Activated CD4-positive, CD25-positive, alpha-beta regulatory T cell (primary cell): ENCODE measurements around the gene SGIP1.

Experiments
- DNase-seq, 4 experiments: peaks; one replicate each; lab custom pipeline; 2025; lab: John Stamatoyannopoulos, UW

Gene SGIP1

DNA sequence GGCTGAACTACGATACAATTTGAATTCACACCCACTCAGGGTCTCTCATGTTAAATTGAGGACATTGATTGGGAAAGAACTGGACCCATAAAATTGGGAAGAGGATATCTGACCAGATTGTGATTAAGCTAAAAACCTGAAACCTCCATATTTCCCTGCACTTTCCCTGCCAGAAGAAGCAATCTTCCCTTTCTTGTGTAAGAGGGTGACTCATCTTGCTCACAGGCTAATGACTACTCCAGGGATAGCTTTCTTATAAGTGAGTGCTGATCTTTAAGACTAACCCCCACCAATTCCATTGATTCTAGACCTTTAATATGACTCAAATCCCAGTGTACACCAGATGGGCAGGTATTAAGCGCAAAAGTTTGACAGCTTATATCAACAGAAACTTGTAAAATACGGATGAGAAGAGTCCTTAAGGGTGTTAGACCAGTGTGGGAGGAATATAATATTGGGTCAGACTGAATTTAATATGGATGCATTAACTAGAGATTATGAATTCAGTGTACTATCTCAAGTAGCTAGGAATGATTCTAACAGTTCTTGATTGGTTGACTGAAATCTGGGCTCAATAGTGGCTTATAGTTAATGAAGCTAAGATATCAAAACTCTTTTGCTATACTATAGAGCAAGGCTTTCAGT lies 12.1 kb upstream of the SGIP1 start:
- no peak for DNase-seq

DNA sequence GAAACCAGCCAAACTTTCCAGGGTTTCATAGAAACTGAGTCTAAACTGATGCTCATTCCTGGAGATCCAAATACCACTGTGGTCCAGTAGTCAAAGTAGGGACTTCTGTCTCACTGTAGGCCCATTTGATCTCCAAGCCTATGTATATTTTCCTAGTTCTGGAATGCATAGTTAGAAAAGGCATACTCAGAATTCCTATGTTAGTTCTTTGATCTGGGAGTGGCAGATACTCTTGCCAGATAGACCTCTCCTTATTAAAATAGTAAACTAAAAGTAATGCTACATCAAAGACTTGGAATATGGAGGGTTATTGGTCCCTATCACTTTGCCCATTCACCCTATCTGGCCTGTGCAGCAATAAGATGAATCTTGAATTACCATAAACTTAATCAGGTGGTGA lies 10.4 kb upstream of the SGIP1 start:
- DNase-seq = no peak

DNA sequence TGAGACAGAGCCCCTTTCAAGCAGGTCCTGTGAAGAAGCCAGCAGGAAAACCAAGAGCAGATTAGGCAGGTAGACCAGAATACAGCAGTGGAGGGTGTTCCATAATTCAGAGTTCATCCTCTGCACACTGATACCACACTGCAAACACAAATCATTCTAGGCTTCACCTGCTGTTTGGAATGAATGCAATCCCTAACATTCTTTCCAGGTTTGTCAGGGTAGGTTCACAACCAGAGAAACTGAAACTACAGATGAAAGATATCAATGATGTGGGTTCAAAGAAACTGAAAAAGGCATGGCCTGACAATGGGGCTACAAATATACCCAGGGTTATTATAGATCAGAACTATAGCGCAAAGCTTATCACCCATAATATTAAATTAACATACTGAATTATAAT lies 8.9 kb upstream of the SGIP1 start:
- DNase-seq = no peak

DNA sequence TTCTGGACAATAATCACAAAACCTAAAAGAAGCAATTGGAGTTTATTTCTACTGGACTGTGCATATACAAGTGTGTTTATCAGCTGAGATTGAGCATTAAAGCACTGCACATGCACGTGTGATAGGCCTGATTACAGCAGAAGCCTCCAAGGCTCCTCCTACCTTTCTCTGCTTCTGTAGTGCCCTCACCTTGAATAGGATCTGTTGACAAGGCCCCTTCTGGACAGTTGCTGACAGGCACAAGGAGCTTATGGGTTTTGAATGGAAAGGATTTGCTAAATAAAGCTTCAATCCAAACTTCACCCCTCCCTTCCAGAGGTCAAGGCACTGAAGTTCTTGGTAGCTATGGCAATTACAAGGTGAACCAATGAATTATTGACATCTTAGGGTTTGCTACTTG lies 7.9 kb upstream of the SGIP1 start:
- no peak for DNase-seq

DNA sequence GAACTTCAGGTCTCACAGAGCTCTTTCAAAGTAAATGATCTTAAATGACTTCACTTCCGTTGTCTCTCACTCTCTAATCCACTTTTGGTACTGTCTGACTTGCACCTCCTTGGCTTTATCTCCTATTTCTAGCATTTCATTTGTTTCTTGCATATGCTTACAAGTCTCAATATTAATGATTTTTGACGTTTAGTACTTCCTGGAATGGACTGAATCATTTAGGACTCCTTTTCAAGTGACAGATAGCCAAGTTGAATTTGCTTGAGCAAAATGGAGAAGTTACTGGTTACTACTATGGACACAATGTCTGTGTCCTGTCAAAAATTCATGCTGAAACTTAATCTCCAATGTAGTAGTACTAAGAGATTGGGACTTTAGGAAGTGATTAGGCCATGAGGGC lies 7.0 kb upstream of the SGIP1 start:
- no peak for DNase-seq

DNA sequence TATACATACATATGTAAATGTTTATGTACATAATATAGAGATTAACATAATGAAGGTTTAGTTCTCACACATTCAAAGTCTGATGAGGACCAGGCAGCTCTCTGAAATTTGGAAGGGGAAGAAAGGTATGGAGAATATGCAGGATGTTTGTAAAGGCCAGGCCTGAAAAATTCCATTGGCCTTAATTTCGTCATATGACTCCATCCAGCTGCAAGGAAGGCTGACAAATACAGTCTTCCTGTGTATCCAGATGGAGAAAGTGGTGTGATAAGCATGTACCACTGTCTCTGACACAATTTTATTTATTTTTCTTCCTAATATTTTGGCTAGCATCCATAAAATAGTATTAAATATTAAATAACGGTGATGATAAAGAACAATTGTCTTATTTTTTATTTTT lies 6.3 kb upstream of the SGIP1 start:
- DNase-seq = no peak

DNA sequence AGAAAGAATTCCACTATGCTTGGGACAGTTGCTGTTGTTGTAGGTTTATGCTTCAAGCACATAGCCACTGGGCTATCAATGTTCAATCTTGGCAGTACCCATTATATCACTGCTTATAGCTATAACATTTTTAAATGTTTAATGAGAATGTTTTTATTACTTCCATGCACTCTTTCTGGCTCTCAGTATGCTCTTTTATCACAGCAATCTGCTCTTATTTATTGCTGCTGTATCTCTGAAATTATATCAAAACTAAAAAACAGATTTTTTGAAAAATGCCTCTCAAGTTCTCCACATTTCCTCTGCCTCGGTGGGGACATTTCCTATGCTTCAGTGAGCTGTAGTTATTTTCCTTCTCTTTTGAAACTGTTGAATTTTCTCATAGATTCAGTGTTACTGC lies 5.4 kb upstream of the SGIP1 start:
- DNase-seq = no peak

DNA sequence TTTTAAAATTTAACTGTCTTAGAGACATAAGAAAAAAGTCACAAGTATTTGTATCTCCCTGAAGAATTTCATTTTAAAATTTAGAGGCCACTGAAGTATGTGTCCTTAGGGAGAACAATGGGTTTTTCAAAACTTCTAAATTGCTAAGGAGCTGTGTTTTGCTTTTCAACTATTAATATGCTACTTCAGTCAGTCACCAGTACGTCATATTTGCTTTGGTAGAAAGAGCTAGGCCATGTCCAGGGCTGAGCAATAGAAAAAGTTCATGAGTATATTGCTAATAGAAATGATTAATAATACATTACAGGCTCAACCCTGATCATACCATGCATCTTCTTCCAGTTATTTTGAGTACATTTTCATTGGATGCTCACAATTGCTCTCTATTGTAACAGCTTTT lies 1.7 kb upstream of the SGIP1 start:
- DNase-seq = no peak

DNA sequence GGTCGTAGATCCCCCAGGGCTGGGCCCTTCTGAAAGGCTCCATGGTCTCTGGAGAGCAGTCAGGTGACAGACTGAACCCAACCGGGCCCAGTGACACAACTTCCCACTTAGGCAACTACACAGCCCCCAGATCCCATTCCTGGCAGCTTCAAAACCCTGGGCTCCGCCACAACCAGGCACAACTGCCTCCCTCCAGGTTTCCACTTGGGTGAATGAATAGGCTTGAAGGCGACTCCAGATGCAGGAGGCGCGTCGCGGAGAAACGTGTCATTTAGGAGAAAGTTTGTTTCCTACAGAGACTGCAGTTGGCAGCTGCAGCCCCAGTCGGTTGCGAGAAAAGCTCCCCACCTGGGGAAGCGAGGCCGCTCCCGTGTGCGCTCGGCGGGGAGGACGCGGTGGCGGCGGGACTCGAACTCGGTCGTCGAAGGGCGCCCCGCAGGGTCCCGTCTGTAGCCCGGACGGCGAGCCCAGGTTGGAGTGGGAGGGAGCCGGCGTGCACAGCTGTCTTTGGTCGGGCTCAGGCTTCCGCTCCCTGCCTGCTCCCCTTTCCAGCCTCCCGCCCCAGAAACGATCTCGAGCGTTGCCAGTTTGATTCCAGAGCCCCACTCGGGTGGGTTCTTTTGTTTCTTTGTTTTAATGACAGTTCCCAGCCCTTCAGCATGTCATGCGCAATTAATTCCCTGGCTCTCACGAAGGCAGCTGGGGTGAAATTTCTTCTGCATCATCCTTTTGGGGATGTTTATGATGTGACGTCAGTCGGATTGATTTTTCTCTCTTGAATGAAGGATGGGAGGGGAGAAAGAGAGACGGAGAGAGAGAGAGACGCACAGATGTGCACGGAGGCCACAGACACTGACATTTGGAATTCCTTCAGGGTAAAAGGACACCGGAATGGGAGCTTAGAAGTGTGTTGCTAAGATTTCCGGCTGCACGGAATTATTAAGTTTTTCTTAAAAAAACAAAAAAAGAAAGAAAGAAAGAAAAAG lies 862 bp upstream of the SGIP1 start:
- no peak for DNase-seq

DNA sequence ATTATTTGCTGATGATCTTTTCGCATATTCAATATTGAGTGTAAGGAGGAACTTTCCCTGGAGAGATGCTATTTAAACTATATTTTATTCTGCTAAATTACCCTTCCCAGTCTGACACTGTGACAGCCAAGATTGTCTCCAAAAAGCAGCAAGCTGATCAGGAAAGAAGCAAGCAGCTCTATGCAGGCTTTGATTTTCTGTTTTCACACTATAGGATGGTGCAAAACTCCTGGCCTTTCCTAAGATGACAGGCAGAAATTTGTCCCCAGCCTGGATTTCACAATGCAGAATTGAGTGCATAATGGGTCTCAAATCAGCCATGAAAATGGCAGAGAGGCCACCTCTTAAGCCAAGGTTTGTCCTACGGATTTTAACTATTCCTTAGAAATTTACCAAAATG lies 1.1 kb downstream of the SGIP1 start:
- no peak for DNase-seq

DNA sequence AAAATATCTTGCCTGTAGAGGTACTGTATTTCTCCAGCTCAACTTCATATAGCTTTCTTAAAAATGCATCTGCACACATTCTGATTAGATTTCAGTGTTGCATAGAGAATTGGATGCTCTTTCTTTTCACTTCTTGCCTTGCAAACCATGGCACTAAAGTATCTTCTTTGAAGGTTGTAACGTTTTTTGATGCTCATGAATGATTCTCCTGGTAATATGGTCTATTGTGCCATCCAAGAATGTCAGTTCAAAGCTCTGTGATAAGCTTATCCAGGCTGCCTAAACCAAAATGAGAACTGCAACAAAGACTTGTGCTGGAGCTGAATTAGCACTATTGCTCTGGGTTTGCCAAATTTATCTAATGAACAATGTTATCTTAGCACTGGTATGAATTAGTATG lies 1.9 kb downstream of the SGIP1 start:
- DNase-seq = no peak

DNA sequence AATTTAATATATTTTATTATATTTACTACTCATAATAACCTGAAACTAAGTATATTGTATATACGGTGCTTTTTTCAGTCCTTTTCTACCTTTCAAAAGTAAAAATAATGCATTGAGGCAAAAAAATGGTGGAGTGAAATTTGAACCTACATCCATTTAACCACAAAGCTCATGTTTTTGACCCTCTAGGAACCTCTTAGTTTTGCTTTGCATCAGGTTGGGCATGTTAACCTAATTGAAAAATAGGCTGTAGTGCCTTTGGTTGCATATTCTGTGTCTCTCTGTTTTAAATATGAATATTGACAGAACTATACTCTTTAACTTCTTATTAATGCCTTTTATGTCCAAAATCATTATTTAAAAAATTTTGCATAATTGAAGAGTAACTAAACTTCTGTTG lies 3.8 kb downstream of the SGIP1 start:
- DNase-seq = no peak

DNA sequence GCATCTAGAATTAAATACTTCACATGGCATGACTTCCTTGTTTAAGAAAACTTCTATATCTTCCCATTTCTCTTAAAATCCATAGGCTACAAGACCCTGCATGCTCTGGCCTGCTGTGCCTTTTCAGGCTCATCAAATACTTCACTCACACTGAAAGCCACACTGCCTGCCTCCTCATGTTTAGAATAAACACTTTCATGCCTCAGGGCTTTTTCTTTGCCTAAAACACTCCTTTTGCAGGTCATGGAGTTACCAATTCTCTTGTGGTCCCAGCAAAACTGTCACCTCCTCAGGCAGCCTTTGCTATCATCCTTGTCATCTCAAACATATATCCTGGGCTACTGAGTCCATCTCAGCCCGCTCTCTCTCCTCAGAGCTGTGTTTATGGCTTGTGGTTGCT lies 5.5 kb downstream of the SGIP1 start:
- no peak for DNase-seq

DNA sequence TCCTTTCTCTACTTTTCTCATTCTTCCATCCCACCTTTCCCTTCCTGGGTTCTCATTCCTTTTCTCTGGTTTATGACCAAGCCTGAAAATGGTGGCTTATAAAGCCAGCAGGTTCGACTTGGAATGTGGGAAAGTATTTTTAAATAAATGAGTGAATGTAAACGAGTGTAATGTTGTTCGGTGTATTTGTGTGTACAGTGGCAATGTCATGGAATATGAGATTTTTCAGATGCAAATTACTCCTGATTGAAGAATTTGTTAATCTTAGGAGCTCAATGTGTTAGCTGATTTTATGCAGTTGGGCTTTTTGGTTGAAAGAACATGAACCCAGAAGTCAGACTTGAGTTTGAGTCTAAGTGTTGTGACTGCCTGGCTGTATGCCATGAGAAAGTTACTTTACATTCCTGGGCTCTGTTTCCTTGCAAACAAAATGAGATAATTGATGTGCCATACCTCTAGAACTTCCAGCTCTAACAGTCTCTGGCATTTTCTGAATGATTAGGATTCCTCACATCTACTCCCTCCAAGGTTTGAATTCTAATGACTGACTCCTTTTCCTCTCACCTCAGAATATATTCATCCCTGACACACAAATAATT lies 6.6 kb downstream of the SGIP1 start:
- DNase-seq = no peak

DNA sequence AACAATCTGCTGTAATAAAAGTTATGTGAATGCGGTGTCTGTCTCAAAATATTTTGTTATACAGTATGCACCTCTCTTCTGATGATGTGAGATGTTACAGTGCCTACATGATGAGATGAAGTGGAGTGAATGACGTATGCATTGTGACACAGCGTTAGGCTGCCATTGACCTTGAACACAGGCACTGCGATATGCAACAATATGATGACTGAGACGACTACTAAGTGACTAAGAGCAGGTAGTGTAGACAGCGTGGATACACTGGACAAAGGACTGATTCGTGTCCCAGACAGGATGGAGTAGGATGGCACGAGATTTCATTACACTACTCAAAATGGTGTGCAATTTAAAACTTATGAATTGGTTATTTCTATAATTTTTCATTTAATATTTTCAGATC lies 8.4 kb downstream of the SGIP1 start:
- no peak for DNase-seq

DNA sequence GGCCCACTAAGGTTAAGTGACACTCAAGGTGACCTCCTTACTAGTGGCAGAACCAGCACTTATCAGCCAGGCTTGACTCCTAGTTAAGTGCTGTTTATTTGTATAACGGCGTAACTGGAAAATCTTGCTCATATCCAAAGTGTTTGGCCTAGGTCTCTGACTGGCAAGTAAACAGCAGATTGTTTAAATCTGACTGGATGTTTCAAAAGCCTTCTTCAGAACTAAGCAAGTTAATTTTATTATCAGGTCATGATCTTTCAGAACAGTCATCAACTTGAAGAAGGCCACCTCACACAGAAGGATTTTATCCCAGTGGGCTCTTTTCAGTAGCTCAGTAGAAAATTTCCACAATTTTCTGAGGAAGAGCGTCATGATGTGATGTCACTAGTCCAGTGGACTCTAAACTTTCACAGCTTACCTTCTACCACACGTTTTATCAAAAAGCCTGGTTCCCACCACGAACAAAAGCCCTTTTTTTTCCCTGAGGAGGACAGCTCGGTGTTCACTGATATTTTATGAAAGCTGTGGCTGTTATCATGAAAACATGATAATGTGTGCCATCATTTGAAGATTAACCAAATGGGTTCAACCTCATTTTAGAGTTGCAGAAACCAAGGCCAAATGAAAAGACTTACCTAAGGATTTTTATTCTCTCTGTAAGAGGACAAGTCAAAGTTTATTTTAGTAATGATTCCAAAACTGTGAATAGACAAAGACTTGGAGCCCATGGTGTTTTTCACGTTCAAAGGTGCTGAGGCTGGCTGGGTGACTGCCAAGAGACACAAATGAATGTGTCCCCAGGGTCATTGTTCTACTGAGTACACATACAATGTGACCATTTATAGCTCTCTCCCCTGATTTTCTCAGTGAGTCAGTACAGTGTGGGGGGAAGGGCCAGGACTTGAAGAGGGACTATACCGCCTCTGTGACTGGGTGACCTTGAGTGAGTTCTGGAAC lies 9.1 kb downstream of the SGIP1 start:
- no peak for DNase-seq

DNA sequence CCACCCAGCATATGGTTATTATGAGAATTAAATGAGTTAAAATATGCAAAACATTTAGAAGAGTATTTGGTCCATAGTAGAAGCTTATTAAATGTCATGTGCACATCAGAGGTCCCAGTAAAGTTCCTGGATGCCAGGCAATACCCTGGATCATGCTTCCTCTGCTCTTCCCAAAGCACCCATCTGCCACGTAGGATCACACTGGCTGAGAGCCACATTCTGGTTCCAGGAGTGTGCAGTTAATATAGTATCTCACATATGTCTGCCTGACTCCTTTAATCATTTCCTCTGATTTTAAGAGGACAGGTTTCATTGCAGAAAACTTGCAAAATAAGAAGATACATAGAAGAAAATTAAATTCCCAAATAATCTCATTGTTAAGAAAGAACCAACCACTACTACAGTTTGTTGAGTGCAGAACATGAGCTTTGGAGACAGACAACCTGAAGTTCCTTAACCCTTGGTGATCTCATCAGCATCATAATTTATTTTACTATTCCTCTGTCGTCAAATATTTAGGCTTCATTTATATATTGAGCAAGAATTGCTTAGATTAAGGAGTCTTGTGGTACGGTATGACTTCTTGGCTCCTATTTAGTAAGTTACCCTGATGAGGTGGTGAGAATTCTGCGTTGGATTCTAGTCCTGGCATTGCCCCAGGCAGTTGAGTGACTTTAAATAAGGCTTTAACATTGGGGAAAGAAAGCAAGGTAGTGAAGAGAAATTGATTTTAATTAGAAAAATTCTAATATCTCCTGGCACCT lies 12.3 kb downstream of the SGIP1 start:
- no peak for DNase-seq

DNA sequence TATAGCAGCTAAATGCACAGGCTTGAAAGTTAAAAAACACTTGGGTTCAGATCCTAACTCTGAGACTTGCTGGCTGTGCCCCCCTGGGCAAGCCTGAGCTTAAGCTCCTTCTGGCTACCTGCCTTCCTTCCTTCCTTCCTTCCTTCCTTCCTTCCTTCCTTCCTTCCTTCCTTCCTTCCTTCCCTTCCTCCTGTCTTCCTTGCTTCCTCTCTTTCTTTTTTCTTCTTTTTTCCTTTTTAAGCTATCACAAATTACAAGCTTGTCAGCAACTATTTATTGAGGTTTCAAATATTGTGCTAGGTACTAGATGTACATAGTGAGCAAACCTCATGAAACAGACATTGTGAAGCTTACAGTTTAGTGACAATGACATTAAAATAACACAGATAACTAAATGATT lies 15.1 kb downstream of the SGIP1 start:
- DNase-seq = no peak

DNA sequence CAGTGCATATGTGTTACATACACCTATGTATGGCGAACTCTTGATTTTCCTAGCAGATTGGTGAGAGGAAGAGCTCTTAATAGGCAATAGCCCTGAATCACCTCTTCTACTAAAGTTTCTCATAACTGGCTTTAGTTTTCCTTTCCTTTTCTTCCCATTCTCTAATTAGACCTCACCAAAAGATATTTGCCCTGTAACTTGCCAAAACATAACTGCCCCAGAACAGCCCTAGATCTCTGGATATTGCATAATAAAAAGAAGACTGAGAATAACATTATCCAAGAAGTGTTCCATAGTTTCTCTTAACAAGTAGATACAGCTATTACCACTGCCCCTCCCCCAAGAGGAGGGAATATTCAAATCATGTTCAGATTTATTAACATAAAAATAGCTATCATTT lies 16.3 kb downstream of the SGIP1 start:
- DNase-seq = no peak

DNA sequence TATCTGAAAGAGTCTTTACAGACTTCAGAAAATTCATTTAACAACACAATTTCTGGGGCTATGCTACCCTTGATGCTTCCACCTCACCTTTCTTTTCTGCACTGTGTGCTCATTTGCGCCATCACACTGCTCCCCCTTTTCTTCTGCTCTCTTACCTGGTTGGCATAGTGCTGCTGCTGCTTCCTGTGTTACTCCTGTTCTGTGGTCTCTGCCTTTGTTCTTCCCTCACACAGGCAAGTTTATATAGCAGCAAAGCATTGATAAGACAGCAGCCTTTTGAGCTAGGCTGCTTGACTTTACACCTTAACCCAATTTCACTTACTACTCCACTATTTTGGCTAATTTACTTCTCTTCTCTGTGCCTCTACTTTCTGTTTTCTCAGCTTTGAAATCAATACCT lies 18.3 kb downstream of the SGIP1 start:
- DNase-seq = no peak

DNA sequence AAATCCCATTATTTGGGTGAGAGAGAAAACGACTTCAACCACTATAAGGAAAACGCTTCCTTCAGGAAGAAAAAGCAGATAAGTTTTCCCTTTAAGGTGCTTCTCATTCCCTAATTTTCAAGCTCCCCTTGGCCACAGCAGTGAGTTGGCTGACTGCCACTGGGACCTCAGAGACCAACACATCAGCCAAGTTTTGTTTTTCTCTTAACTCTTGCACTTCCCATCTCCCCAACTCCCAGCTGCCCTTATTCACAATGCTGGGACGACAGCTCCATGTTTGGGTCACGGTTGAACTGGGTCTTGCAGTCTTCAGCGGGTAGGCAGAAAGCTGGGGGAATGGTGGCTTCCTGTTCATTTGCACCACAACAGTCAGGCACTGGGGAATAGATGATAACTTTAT lies 18.9 kb downstream of the SGIP1 start:
- no peak for DNase-seq
